DMS 273 (cell line): ENCODE results near the gene TMPRSS9.

Experiments
- DNase-seq: peaks from one replicate; lab custom pipeline; 2025; ENCODE audit not compliant: unreplicated experiment; lab: John Stamatoyannopoulos, UW

The TMPRSS9 gene

GRCh38 chr19:2329149-2329478, 31.0 kb upstream of the TMPRSS9 start:
- no peak for DNase-seq

DNA sequence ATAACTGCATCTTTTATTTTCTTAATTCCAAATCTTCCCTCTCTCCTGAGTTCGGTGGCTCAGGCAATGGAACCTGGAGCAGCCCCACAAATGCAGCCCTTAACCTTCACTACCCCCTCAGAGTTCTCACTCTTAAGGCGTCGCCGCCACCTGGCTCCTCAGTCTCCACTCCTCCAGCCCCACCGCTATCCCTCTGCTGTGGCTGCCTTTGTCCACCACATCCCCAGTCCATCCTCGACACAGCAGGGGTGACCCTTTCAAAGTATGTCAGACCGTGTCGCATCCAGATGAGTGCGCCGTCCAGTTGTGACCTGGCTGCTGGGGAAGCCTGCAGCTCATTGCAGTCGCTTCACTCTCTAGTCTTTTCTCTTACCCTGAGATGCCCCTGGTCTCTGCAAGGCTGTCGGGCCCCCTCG, 30.6 kb upstream of the TMPRSS9 start:
- DNase-seq: no peak

DNA sequence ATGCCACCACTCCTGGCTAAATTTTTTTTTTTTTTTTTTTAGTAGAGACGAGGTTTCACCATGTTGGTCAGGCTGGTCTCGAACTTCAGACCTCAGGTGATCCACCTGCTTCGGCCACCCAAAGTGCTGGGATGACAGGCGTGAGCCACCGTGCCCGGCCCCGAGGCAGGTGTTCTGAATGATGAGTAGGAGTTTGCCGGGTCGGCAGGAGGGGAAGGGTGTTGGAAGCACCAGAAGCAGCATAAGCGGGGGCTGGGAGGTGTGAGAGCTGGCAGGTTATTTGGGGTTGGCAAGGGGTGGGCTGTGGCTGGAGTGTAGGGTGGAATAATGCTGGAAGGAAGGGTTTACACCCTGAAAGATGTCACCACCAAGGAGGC, 29.8 kb upstream of the TMPRSS9 start:
- DNase-seq: no peak

GRCh38 chr19:2330632-2331284, 29.3 kb upstream of the TMPRSS9 start:
- no peak for DNase-seq

DNA sequence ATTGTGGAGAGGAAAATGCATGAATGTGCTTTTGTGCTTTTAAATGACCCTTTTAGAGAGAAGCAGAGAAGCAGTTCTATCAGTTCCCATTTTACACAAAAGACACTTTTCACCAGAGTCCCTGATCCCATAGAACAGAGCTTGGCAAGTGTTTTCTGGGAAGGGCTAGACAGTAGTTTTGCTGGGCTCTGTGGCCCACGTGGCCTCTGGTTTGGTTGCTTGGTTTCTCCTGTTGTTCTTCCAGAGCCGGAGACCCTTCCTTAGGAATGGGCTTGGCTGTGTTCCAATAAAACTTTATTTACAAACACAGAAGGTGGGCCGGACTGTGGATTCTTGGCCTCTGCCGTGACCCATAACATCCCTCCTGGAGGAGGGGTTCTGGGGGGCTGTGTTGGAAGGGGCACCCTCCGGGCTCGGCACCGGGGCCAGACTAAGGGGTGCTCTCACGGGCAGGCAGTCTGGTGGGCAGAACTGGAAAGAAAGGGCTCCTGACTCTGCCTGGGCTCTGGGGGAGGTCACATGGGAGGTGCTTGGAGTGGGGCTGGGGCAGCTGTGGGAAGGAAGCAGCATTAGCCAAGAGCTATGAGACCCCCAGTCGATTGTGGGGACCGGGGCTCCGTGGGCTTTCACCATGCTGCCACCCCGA, 28.3 kb upstream of the TMPRSS9 start:
- DNase-seq: no peak

DNA sequence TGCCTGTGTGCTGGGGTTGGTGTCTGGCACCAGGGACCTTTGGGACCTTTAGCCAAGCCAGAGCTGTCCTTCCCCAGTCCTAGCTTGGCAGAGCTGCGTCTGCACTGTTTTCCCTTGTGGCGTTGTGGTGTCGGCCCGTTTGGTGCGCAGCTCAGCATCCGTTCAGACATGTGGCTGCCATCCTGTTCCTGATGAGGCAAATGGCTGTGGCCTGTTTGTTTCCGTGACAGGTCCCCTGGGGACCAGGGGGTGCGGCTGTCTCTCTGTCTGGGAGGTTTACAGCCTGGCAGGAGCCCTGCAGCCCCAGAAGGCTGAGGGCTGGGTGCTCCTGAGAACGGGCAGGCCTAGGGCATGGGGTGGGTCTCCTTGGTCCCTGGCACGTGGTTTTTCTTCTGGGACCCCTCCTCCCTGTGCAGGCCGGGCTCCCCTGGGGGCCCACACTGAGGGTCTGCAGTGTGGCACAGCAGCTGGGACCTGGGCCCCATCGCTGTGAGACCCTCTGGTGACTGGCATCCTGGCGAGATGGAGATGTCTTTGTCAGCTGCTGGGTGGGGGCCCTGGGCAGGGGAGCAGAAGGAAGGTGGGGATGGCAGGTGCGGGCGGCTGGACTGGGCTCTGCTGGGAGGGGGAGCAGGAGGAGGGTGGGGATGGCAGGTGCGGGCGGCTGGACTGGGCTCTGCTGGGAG, 27.6 kb upstream of the TMPRSS9 start:
- no peak for DNase-seq

- DNase-seq: no peak
Measured at GRCh38 chr19:2333027-2333806, 26.8 kb upstream of the TMPRSS9 start.

- no peak for DNase-seq
Measured at GRCh38 chr19:2333807-2334211, 26.3 kb upstream of the TMPRSS9 start.

DNA sequence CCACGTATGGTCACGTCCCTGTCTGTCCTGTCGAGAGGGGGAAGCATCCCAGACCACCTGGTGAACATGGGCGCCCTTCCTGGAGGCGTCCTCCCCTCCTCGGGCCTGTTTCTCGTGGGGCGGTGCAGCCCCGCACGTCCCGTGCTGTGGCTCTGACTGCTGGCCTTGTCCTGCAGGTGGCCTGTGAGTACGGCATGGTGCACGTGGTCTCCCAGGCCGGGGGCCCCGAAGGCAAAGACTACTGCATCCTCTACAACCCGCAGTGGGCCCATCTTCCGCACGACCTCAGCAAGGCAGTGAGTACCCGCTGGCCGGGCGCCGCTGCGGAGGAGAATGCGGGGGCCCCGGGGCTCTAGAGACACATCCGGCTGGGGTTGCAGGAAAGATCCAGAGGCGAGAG, 25.6 kb upstream of the TMPRSS9 start:
- DNase-seq: no peak

- no peak for DNase-seq
Measured at GRCh38 chr19:2334986-2335846, 24.8 kb upstream of the TMPRSS9 start.

DNA sequence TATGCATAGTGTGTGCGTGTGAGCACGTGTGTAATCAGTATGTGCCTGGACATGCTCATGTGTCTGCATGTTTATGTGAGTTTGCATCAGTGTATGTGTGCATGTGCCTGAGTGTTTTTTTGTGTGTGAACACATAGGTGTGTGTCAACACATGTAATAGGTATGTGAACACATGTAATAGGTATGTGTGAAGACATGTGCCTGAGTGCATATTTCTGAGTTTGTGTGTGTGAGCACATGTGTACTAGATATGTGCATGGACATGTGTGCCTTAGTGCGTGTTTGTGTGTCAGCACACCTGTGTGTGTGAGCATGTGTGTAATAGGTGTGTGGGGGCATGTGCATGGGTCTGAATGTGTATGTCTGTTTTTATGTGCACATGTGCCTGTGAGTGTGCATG, 24.2 kb upstream of the TMPRSS9 start:
- DNase-seq: no peak

- DNase-seq: no peak
Measured at GRCh38 chr19:2336528-2337328, 23.3 kb upstream of the TMPRSS9 start.

- DNase-seq: peak; percentile 51
Measured at GRCh38 chr19:2337329-2337707, 22.7 kb upstream of the TMPRSS9 start.

- DNase-seq: no peak
Measured at GRCh38 chr19:2338055-2338615, 21.9 kb upstream of the TMPRSS9 start.

DNA sequence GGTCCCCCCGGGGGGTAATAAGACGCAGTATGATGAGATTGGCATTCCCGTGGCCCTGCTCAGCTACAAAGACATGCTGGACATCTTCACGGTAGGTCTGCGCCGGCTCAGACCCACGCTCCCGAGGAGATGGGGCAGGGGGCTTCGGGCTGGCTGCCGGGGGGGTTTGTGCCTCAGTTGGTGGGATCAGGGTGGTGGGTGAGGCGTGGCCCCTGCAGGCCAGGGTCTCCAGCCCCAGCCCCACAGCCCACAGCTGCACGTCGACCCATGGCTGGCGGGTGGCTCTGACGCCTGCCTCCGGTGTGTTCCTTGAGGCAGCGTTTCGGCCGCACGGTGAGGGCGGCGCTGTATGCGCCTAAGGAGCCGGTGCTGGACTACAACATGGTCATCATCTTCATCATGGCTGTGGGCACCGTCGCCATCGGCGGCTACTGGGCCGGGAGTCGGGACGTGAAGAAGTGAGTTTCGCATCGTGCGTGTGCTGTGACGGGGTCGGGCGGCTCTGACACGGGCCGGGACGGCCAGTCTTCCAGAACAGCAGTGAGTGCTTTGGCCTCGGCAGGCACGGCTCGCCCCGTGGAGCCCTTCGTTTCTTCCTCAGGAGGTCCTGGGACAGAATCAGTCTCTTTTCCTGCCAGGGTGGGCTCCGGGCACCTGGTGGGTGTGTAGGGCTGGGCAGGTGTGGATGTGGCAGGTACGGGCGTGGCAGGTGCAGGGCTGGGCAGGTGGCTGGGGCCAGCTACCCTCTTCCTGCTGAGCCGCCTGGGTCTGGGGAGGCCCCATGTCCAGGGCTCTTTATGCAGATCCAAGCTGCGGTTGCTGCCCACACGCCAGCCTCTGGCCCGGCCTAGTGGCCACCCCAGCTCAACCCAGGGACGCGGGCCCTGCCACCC, 21.1 kb upstream of the TMPRSS9 start:
- DNase-seq: no peak

DNA sequence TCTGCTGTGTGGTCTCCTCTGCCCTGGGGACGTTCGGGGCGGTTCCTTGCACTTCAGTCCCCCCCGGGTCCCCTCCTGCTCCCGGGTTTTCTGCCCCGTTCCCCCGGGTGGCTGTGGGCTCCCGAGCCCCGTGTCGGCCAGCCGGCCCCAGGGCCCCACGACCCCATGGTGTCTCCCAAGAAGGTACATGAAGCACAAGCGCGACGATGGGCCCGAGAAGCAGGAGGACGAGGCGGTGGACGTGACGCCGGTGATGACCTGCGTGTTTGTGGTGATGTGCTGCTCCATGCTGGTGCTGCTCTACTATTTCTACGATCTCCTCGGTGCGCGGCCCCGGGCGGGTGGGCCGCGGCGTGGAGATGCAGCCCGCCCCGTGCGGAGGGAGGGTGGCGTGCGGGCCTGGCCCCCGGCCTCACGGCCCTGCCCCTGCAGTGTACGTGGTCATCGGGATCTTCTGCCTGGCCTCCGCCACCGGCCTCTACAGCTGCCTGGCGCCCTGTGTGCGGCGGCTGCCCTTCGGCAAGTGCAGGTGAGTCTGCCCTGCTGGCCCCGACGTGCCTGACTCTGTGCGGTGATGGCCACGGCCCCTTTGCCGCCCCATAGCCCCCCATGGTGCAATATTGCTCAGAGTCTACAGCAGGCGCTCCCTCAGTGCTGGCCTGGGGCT, 20.3 kb upstream of the TMPRSS9 start:
- no peak for DNase-seq

DNA sequence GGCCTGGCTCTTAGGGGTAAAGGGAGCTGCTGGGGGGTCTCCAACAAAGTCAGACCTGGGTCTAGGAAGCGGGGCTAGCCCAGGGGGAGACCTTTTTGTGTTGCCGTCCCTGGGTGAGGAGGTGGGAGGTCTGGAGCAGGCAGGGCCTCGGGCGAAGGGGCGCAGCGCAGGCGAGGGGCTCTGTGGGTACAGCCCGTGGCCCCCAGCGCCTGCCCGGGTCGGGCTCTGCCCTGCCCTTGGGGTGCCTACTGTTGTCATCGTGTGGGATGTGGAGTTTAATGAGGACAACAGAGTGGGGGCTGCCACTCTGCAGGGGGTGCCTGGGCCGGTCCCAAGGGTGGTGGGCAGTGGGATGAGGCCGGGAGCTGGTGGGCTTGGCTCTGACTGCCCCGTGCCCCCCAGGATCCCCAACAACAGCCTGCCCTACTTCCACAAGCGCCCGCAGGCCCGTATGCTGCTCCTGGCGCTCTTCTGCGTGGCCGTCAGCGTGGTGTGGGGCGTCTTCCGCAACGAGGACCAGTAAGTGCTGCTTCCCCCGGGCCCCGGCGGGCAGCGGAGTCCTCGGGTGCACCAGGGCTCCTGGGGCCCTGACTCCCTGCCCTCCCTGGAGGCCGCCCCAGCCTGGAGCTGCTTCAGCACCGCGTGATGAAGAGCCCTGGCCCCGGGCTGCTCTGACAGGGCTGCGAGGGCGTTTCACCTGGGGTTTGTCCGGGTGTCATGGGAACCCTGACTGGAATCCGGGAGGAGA, 19.4 kb upstream of the TMPRSS9 start:
- DNase-seq: no peak
